Lower lobe of right lung (tissue), 2 donors: ENCODE data around the gene URGCP. TPM values are rescaled to one million over a fixed set of nuclear protein-coding genes. Genes with fewer than 3 reads are reported as not detected.

ENCODE experiments used
- ATAC-seq, 2 donors: fragments of 200-7000 bp; cut with Tn5 transposase; one replicate each; pipeline ENCODE4 v1.9.1; 2020 to 2022; ENCODE audit warnings: mild to moderate bottlenecking in 2 of 2, moderate library complexity in 2 of 2
- DNase-seq: peaks from one replicate; pipeline ENCODE4 v3.0.0-alpha.2; 2020
- H3K27ac ChIP-seq: fragments of 200-600 bp; one replicate; pipeline ENCODE4 v1.8.0; 2022
- H3K27me3 ChIP-seq: fragments of 200-600 bp; one replicate; pipeline ENCODE4 v1.8.0; 2022; ENCODE audit warnings: low read depth
- H3K36me3 ChIP-seq: fragments of 200-600 bp; one replicate; pipeline ENCODE4 v1.8.0; 2022; ENCODE audit warnings: mild to moderate bottlenecking
- H3K4me1 ChIP-seq: fragments of 200-600 bp; one replicate; pipeline ENCODE4 v1.8.0; 2022
- H3K4me3 ChIP-seq: fragments of 200-600 bp; one replicate; pipeline ENCODE4 v1.8.0; 2022; ENCODE audit warnings: mild to moderate bottlenecking
- H3K9me3 ChIP-seq: fragments of 200-600 bp; one replicate; pipeline ENCODE4 v1.8.0; 2022
- intact Hi-C: fragments of 100-400 bp; cut with DNase I; formaldehyde crosslinking; loops from one replicate; pipeline ENCODE4 v1.11.0; 2022
- total RNA-seq: library from RNA; stranded (reverse); fragmentation: NEBNext Ultra II Directional; extraction: Animal tissue kit (Norgen Biotek cat#: 25700); gene quantifications from one replicate; pipeline ENCODE4 v1.2.1, GENCODE V29; 2021
- TF ChIP-seq, protein P1 (sequence below): fragments of 200-600 bp; IDR thresholded peaks from one replicate; pipeline ENCODE4 v1.8.0; 2022; ENCODE audit warnings: antibody characterized with exemption, mild to moderate bottlenecking
- donor health status: DM: no; HTN: yes; CAD: no; lungs with severe emphysema.

URGCP gene
- total RNA-seq, 1 donor from 2014 or later, result 26.1 TPM

DNA sequence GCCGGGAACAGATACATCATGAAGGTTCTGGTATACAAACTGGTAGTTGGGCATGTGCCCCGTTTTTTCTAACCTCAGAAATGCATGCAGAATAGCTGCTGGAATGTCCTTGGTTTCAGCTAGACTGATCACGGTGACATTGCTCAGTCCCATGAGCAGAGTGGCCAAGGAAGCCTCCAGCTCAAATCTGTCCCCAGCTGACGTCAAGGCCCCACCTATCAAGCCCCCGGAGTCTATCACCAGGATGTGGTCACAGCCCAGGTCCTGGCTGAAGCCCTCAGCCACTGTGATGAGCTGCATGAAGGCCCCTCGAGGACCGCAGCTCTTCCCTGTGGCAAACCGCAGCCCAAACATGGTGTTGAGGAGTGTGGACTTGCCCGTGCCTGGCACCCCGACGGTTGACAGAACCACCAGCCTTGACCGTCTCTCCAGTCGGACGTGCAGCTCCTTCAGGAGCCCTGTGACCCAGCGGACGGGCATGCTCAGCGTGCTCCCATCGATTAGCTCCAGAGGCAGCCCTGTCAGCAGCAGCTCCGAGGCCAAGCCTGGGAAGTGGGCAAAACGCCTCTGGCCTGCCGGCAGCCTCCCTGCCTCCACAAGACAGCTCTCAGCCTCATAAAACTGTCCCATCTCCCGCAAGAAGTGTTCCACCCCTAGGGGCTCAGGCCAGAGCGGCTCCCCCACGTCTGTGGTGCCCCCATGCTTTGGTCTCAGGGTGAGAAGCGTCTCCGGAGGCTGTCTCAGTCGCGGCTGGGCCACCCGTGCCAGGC is 29.2 kb downstream of the URGCP start:
- ATAC-seq (no peak), DNase-seq (no peak)
- no peak overlapping the region for H3K27ac ChIP-seq
- no peaks in the 10 kb centered on the region for H3K27me3 ChIP-seq
- TF ChIP-seq, protein P1, sequence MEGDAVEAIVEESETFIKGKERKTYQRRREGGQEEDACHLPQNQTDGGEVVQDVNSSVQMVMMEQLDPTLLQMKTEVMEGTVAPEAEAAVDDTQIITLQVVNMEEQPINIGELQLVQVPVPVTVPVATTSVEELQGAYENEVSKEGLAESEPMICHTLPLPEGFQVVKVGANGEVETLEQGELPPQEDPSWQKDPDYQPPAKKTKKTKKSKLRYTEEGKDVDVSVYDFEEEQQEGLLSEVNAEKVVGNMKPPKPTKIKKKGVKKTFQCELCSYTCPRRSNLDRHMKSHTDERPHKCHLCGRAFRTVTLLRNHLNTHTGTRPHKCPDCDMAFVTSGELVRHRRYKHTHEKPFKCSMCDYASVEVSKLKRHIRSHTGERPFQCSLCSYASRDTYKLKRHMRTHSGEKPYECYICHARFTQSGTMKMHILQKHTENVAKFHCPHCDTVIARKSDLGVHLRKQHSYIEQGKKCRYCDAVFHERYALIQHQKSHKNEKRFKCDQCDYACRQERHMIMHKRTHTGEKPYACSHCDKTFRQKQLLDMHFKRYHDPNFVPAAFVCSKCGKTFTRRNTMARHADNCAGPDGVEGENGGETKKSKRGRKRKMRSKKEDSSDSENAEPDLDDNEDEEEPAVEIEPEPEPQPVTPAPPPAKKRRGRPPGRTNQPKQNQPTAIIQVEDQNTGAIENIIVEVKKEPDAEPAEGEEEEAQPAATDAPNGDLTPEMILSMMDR, result no peak
- peaks cover 18% of the 10 kb centered on the region for H3K4me1 ChIP-seq
- intact Hi-C loops, result no loop called here
- H3K9me3 ChIP-seq, result no peaks in the 10 kb centered on the region
- peaks cover 69% of the 10 kb centered on the region for H3K36me3 ChIP-seq
- H3K4me3 ChIP-seq, result no peak overlapping the region

GRCh38 chr7:43876241-43876640 is 30.2 kb downstream of the URGCP start:
- TF ChIP-seq, protein P1, result no peak
- peaks cover 59% of the 10 kb centered on the region for H3K36me3 ChIP-seq
- H3K4me3 ChIP-seq, result no peak overlapping the region
- DNase-seq, result no peak
- H3K9me3 ChIP-seq, result no peaks in the 10 kb centered on the region
- ATAC-seq, result no peak
- no peaks in the 10 kb centered on the region for H3K27me3 ChIP-seq
- intact Hi-C loops, result no loop called here
- H3K27ac ChIP-seq, result no peak overlapping the region
- peaks cover 20% of the 10 kb centered on the region for H3K4me1 ChIP-seq

DNA sequence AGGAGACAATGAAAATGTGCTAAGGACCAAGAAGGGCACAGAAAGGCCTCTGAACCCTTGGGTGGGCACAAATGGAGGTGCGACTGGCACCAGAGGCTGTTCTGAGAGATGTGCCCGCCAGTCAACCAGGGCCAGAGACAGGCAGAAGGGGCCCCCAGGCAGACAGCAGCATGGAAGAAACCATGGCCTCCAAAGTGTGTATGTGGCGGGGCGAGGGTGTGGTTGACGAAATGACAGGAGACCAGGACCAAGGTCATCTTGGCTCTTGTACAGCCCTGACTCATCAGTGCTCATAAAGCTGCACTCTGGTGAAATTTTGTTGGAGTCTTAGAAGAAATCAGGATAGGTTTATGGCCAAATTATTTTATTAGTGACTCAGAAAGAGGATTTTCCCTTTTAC is 33.1 kb downstream of the URGCP start:
- Histone ChIP-seq H3K27ac (no peak overlapping the region), H3K9me3 (no peaks in the 10 kb centered on the region), H3K27me3 (no peaks in the 10 kb centered on the region), H3K36me3 (peaks cover 32% of the 10 kb centered on the region), H3K4me3 (no peak overlapping the region), H3K4me1 (peaks cover 21% of the 10 kb centered on the region)
- ATAC-seq (no peak), DNase-seq (no peak)
- TF ChIP-seq, protein P1, result no peak
- intact Hi-C loops, result no loop called here

GRCh38 chr7:43872406-43873110 is 33.8 kb downstream of the URGCP start:
- TF ChIP-seq, protein P1, result no peak
- ATAC-seq, result no peak
- Histone ChIP-seq H3K9me3 (no peaks in the 10 kb centered on the region), H3K4me3 (no peak overlapping the region), H3K36me3 (peaks cover 30% of the 10 kb centered on the region), H3K27ac (no peak overlapping the region), H3K27me3 (no peaks in the 10 kb centered on the region), H3K4me1 (peaks cover 22% of the 10 kb centered on the region)
- DNase-seq, result no peak
- intact Hi-C loops, result no loop called here

- peaks cover 22% of the 10 kb centered on the region for H3K4me1 ChIP-seq
- ATAC-seq, result no peak
- intact Hi-C loops, result no loop called here
- peaks cover 30% of the 10 kb centered on the region for H3K36me3 ChIP-seq
- no peak overlapping the region for H3K4me3 ChIP-seq
- no peaks in the 10 kb centered on the region for H3K9me3 ChIP-seq
- H3K27me3 ChIP-seq, result no peaks in the 10 kb centered on the region
- no peak for DNase-seq
- TF ChIP-seq, protein P1, result no peak
- H3K27ac ChIP-seq, result no peak overlapping the region
Observed at GRCh38 chr7:43871064-43871463, 35.3 kb downstream of the URGCP start.
